Upper lobe of right lung (tissue), 1 donor: ENCODE measurements around the gene PODNL1. TPM values are rescaled to one million over a fixed set of nuclear protein-coding genes. Genes with fewer than 3 reads are reported as not detected.

Experiments used
- ATAC-seq: fragments of 200-7000 bp; cut with Tn5 transposase; one replicate; pipeline ENCODE4 v1.9.1; 2020; ENCODE audit warnings: mild to moderate bottlenecking, moderate library complexity
- DNase-seq: peaks from one replicate; pipeline ENCODE4 v3.0.0-alpha.2; 2020
- H3K27ac ChIP-seq: fragments of 200-600 bp; one replicate; pipeline ENCODE4 v1.8.0; 2022
- H3K27me3 ChIP-seq: fragments of 200-600 bp; one replicate; pipeline ENCODE4 v1.8.0; 2022; ENCODE audit warnings: mild to moderate bottlenecking
- H3K36me3 ChIP-seq: fragments of 200-600 bp; one replicate; pipeline ENCODE4 v1.8.0; 2022
- H3K4me1 ChIP-seq: fragments of 200-600 bp; one replicate; pipeline ENCODE4 v1.8.0; 2022
- H3K4me3 ChIP-seq: fragments of 200-600 bp; one replicate; pipeline ENCODE4 v1.8.0; 2022; ENCODE audit warnings: mild to moderate bottlenecking
- H3K9me3 ChIP-seq: fragments of 200-600 bp; one replicate; pipeline ENCODE4 v1.8.0; 2022
- intact Hi-C: fragments of 100-400 bp; cut with DNase I; formaldehyde crosslinking; loops from one replicate; pipeline ENCODE4 v1.11.0; 2022
- total RNA-seq: library from RNA; stranded (reverse); fragmentation: NEBNext Ultra II Directional; extraction: Animal tissue kit (Norgen Biotek cat#: 25700); gene quantifications from one replicate; pipeline ENCODE4 v1.2.1, GENCODE V29; 2021
- TF ChIP-seq, protein P1 (sequence below): fragments of 200-600 bp; IDR thresholded peaks from one replicate; pipeline ENCODE4 v1.8.0; 2022; ENCODE audit warnings: antibody characterized with exemption
- donor health status: DM: no; HTN: yes; CAD: no; lungs with severe emphysema.

The PODNL1 gene
- total RNA-seq, 1 donor from 2014 or later = 2.8 TPM

DNA sequence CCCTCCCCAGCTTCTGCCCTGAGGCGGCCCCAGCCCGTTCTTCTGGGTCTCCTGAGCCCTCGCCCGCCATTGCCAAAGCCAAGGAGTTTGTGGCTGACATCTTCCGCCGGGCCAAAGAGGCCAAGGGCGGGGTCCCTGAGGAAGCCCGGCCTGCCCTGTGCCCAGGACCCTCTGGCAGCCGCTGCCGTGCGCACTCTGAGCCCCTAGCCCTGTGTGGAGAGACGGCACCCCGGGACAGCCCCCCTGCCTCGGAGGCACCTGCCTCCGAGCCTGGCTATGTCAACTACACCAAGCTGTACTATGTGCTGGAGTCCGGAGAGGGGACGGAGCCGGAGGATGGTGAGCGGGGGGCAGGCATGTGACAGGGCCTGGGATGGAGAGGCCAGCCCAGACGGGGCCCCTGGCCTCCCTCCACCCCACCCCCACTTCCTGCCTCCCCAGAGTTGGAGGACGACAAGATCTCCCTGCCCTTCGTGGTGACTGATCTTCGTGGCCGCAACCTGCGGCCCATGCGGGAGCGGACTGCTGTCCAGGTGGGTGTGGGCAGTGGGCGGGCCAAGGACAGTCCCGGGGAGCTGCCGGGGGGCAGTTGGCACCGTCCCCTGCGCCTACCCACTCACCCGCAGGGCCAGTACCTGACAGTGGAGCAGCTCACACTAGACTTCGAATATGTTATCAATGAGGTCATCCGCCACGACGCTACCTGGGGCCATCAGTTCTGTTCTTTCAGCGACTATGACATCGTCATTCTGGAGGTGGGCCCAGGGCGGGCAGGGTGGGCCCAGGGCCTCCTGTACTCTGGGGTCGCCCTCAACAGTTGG, 21.1 kb upstream of the PODNL1 start:
- Histone ChIP-seq H3K4me1 (no peaks in the 10 kb centered on the region), H3K9me3 (no peaks in the 10 kb centered on the region), H3K36me3 (peaks cover 63% of the 10 kb centered on the region), H3K27me3 (no peaks in the 10 kb centered on the region), H3K27ac (no peak overlapping the region), H3K4me3 (no peak overlapping the region)
- intact Hi-C loops = no loop called here
- ATAC-seq (no peak), DNase-seq (no peak)
- TF ChIP-seq, protein P1, sequence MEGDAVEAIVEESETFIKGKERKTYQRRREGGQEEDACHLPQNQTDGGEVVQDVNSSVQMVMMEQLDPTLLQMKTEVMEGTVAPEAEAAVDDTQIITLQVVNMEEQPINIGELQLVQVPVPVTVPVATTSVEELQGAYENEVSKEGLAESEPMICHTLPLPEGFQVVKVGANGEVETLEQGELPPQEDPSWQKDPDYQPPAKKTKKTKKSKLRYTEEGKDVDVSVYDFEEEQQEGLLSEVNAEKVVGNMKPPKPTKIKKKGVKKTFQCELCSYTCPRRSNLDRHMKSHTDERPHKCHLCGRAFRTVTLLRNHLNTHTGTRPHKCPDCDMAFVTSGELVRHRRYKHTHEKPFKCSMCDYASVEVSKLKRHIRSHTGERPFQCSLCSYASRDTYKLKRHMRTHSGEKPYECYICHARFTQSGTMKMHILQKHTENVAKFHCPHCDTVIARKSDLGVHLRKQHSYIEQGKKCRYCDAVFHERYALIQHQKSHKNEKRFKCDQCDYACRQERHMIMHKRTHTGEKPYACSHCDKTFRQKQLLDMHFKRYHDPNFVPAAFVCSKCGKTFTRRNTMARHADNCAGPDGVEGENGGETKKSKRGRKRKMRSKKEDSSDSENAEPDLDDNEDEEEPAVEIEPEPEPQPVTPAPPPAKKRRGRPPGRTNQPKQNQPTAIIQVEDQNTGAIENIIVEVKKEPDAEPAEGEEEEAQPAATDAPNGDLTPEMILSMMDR = no peak

DNA sequence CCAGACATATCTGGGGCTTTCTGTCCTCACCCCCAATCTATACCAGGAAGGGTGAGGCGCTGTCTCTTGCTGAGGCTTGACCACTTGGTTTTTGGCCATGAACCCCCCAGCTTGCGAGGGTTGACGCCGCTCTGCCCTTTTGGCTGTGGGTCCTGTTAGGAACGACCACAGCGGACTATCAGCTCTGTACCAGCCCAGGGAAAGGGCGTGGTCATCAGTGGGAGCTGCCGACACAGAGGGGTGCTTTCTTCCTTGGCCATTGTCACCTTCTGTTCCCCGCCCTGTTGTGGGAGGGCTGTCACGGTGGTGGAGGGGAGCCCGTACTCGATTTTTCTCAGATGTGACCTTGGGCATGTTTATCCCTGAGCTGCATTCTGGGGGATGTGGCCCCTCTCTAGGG, 19.8 kb upstream of the PODNL1 start:
- Histone ChIP-seq H3K36me3 (peaks cover 64% of the 10 kb centered on the region), H3K27ac (no peak overlapping the region), H3K27me3 (no peaks in the 10 kb centered on the region), H3K4me1 (peaks cover 11% of the 10 kb centered on the region), H3K4me3 (no peak overlapping the region), H3K9me3 (no peaks in the 10 kb centered on the region)
- no peak for DNase-seq
- intact Hi-C loops = no loop called here
- no peak for ATAC-seq
- TF ChIP-seq, protein P1 = no peak

DNA sequence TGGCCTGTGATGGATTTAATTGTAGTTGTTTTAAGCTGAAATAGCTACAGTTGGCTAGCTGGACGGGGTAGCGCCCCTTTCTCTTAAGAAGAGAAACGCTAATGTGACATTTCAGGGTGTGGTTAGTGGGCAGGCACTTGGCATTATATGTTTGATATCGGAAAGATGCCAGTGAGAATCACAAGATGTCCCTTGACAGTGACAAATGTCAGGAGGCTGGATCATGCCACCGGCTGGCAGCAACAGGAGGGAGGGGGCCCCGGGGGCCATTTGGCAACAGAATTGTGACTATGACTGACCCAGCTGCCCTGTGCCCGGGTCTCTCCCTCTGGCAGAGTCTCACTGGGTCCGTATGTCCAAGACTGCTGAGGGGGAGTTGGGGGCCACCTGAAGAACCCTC, 18.8 kb upstream of the PODNL1 start:
- Histone ChIP-seq H3K9me3 (no peaks in the 10 kb centered on the region), H3K4me1 (peaks cover 13% of the 10 kb centered on the region), H3K4me3 (no peak overlapping the region), H3K36me3 (peaks cover 64% of the 10 kb centered on the region), H3K27me3 (no peaks in the 10 kb centered on the region), H3K27ac (no peak overlapping the region)
- DNase-seq = no peak
- TF ChIP-seq, protein P1 = no peak
- intact Hi-C loops = no loop called here
- no peak for ATAC-seq

- intact Hi-C loops = no loop called here
- DNase-seq (no peak), ATAC-seq (no peak)
- H3K36me3 ChIP-seq = peaks cover 64% of the 10 kb centered on the region
- peaks cover 13% of the 10 kb centered on the region for H3K4me1 ChIP-seq
- H3K4me3 ChIP-seq = no peak overlapping the region
- no peak overlapping the region for H3K27ac ChIP-seq
- no peaks in the 10 kb centered on the region for H3K27me3 ChIP-seq
- H3K9me3 ChIP-seq = no peaks in the 10 kb centered on the region
- TF ChIP-seq, protein P1 = no peak
Measured at GRCh38 chr19:13956365-13956744, 18.1 kb upstream of the PODNL1 start.

DNA sequence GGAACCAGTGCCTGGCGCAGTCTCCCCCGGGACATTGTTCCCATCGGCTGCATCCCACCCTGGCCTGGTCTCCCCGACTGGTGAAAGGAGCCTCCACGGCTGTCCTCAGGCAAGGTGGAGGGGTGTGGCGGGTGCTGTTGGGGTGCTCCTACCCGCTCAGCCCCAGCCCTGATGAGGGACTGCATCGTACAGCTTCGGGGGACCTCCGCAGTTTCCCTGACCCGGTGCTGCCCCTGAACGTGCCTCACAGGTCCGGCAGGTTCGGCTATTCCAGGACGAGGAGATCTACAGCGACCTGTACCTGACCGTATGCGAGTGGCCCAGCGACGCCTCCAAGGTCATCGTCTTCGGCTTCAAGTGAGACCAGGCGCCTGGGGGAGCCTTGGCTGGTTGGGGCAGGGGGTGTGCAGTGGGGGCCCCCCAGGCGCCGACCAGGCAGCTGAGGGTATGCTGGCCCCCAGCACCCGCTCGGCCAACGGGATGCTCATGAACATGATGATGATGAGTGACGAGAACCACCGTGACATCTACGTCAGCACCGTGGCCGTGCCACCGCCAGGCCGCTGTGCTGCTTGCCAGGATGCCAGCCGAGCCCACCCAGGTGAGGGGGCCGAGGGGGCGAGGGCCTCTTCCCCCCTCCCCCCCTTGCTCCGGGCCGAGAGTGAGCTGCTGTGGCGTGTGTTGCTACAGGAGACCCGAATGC, 17.6 kb upstream of the PODNL1 start:
- no peak overlapping the region for H3K4me3 ChIP-seq
- ATAC-seq = no peak
- no peaks in the 10 kb centered on the region for H3K27me3 ChIP-seq
- peaks cover 13% of the 10 kb centered on the region for H3K4me1 ChIP-seq
- no peaks in the 10 kb centered on the region for H3K9me3 ChIP-seq
- H3K36me3 ChIP-seq = peaks cover 59% of the 10 kb centered on the region
- intact Hi-C loops = no loop called here
- H3K27ac ChIP-seq = no peak overlapping the region
- no peak for DNase-seq
- TF ChIP-seq, protein P1 = no peak
